Cardiac septum (tissue), 1 donor: Measurements from ENCODE around the gene ADCY9. TPM values are rescaled to one million over a fixed set of nuclear protein-coding genes. Genes with fewer than 3 reads are reported as not detected.

ENCODE experiments used
- DNase-seq: peaks from one replicate; pipeline ENCODE4 v3.0.0-alpha.2; 2020; ENCODE audit warnings: low spot score
- intact Hi-C: fragments of 100-400 bp; cut with DNase I; formaldehyde crosslinking; loops from one replicate; pipeline ENCODE4 v1.14.0; 2022
- total RNA-seq: library from RNA; stranded (reverse); fragmentation: NEBNext Ultra II Directional; extraction: Animal tissue kit (Norgen Biotek cat#: 25700); gene quantifications from one replicate; pipeline ENCODE4 v1.2.1, GENCODE V29; 2021
- donor health status: DM: no; HTN: no; CAD: no.

ADCY9 gene
- total RNA-seq, 1 donor from 2014 or later, result 44.0 TPM

DNA sequence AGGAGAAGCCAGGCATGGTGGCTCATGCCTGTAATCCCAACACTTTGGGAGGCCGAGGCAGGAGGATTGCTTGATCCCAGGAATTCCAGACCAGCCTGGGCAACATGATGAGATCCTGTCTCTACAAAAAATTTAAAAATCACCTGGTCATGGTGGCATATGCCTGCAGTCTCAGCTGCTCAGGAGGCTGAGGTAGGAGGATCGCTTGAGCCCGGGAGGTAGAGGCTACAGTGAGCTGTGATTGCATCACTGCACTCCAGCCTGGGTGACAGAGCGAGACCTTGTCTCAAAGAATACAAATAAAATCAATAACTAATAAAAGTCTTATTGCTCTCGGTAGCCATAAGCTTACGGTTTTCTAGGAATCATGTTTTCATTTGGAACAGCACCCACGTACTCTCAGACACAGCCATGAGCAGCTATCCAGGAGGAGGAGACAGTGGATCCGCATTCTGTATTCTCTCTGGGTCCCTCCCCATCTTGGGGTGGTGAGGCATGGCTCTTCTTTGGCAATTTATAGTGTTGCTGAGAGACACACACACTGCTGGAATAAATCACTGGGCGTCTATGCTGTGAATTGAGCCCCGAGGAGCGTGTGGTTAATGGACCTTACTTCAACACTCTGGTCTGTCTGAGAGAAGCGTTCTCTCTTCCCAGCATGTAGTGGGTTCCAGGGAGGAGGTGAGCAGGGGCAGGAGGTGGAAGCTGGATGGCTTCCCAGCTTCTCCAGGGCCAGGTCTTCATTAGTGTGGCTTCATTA is 8.5 kb upstream of the ADCY9 start:
- intact Hi-C loops, result no loop called here
- no peak for DNase-seq

DNA sequence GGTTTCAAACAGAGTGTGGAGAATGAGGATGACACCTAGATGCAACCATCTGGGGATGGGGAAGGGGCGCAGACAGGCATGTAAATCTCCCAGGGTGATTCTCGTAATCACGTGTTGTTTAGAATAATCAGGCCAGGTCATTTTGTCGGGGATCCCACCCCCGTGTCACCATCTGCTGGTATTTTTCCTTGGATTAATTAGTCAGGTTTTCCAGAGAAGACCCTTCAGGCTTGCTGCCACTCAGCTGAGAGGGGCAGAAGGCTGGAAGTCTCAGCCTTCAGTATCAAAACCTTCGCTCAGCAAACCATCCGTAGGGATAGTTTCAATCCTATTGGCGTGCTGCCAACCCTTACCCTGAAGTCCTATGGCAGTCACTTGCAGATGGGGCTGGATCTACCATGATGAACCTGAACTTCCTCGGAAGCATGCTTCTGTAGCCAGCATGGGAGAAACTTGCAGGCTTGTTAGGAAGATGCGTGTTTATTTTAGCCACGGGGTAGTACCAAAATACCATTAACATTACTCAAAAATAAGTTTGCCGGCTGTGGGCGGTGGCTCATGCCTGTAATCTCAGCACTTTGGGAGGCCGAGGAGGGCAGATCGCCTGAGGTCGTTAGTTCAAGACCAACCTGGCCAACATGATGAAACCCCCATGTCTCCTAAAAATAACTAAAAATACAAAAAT is 7.5 kb upstream of the ADCY9 start:
- intact Hi-C loops, result no loop called here
- no peak for DNase-seq

GRCh38 chr16:4120176-4120575 is 3.9 kb upstream of the ADCY9 start:
- intact Hi-C loops, result no loop called here
- no peak for DNase-seq

DNA sequence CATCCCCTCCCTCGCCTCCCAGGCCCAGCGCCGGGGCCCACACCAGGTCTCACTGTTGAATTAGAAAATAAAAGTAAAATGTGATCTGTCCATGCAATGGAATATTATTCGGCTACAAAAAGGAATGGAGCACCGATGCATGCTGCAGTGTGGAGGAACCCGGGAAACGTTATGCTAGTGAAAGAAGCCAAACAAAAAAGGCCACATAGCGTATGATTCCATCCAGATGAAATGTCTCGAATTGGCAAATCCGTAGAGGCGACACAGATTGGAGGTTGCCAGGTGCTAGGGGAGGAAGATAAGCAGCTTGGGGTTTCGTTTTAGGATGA is 972 bp upstream of the ADCY9 start:
- no peak for DNase-seq
- intact Hi-C loops, result loop anchor here (5.0 to 10.0 kb wide), 3 partner anchors 62 to 135 kb away; no protein-coding TSS in a partner anchor

DNA sequence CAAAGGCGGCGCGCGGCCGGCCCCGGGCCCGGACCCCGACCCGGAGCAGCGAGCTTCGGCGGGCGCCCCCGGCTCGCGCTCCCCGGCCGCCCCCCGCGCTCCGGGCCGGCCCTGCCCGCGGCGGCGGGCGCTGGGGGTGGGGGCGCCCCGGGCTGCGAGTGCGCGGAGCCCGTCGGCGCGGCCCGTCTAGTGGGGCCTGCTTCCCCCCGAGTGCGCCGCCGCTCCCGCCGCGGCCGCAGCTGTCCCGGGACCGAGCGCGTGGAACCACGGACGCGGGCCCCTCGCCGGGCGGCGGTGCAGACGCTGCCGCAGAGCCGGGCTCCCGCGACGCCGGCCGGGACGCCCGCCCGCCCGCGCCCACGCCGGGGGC is 308 bp downstream of the ADCY9 start:
- intact Hi-C loops, result loop anchor here (2.0 to 10.0 kb wide), 4 partner anchors 27 to 136 kb away; no protein-coding TSS in a partner anchor
- DNase-seq, result no peak

GRCh38 chr16:4115209-4115948 is 863 bp downstream of the ADCY9 start:
- no peak for DNase-seq
- intact Hi-C loops, result loop anchor here (2.0 to 10.0 kb wide), 4 partner anchors 27 to 137 kb away; no protein-coding TSS in a partner anchor

DNA sequence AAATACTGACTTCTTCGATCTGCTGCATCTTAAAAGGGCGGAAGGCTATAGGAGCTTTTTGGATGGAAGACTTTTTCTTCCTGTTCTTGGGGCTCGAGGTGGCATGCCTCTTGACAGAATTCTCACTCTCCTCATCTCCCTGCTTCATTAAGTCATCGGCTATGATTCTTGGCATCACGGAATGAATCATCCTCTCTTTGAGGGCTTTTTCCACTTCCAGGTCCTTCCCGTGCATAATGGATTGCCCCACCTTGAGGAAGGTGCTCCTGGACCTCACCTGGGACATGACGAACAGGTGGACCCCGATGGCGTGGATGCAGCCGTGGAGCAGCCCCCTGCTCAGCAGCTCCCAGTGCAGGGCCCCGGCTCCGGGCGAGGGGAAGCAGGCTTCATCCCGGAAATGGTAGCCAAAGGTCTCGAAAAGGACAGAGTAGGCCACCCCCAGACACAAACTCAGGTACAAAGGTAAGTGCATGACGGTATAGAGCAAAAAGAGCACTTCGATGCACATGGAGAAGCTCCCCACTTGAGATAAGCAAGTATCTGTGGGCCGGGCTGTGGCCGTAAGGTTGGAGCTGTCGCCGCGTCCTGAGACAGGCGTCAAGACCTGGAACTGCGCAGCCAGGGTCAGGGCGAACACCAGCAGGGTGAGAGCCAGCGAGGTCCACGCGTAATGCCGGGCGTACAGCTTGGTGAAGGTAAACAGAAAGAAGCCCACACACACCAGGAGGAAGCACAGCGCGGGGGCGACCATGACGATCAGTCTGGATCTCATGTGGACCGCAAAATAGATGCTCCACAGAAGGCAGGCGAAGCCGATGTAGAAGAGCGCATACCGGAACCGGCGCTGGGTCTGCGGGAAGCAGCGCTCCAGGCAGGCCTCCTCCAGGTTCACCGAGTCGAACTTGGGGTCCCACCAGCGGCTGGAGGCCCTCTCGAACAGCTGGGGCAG is 1.7 kb downstream of the ADCY9 start:
- intact Hi-C loops, result loop anchor here (2.0 to 10.0 kb wide), 4 partner anchors 26 to 138 kb away; no protein-coding TSS in a partner anchor
- DNase-seq, result no peak

DNA sequence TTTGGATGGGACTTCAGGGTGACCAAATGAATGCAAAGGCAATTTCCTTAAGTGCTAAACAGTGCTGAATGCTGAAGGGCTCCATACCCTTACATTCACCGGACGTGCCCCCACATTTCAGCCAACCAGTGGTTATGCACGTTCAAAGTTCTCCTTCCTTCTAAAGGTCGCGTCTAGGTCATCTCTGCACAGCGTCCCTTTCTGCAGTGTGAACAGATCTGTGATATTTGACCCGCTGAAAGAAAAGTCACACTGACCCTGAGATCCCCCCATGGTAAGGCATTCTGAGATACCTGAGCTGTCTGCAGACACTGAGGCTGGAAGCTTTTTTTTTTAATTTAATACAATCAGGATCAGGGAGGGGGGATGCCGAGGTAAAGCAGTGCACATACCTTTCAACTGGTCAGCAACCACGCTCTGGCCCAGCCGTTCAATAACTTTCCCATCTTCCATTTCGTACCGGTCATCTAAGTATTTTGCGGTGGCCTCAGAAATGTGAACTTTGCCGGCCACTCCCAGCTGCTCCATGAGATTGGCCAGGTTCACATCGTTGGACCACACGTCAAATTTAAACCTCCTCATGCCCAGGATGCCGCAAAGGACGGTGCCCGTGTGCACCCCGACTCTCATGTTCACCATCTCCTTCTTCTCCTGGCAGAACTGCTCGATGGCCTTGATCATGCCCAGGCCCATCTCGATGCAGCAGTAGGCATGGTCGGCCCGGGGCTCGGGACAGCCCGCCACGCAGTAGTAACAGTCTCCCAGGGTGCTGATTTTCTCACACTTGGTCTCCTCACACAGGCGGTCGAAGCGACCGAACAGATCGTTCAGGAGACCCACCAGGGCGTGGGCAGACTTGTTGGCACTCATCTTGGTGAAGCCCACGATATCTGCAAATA is 2.6 kb downstream of the ADCY9 start:
- no peak for DNase-seq
- intact Hi-C loops, result loop anchor here (2.0 to 10.0 kb wide), 2 partner anchors 25 to 59 kb away; no protein-coding TSS in a partner anchor

DNA sequence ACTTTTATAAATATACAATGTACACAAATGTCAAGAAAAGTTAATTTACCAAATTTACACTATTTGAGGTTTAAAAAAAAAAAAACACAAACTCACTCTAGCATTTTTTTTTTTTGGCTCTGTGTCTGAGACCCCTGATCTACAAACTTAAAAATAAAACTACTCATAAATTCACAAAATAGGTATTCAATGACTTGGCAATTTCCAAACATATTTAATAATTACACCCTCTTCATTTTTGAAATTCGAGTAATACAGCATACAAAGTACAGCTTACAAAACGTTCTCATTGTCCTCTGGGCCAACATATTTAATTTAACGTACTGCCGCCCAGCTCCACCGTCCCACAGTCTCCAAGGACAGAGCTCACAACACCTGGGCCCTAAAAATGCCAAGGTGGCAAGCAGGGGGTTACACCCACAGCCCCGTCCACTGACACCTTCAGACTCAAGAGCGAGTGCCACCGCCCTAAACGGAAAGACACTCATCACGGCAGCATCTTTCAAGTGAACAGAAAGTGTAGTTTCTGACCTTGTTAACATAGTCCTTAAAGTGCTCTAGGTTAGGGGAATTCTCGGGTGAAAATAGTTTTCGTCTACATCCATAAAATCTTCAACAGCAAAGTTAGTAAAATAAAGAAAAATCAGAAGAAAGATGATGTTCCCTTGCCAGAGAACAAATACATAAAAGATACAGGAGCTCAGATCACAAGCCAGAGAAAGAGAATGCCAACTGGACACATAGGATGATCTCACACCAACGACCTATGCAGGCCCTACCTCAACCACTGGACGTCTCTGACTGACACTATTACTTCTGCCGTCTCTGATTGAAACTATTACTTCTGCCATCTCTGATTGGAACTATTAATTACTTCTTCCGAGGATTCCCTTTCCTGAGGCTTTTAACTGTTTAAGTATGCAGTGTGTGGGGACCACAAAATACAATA is 4.2 kb downstream of the ADCY9 start:
- intact Hi-C loops, result loop anchor here (10.0 kb wide), 1 partner anchor 57 kb away; no protein-coding TSS in a partner anchor
- DNase-seq, result no peak

- DNase-seq, result no peak
- intact Hi-C loops, result loop anchor here (10.0 kb wide), 1 partner anchor 56 kb away; no protein-coding TSS in a partner anchor
Observed at GRCh38 chr16:4110680-4111079, 5.6 kb downstream of the ADCY9 start.

GRCh38 chr16:4110065-4110464 is 6.2 kb downstream of the ADCY9 start:
- intact Hi-C loops, result loop anchor here (10.0 kb wide), 1 partner anchor 55 kb away; no protein-coding TSS in a partner anchor
- no peak for DNase-seq

DNA sequence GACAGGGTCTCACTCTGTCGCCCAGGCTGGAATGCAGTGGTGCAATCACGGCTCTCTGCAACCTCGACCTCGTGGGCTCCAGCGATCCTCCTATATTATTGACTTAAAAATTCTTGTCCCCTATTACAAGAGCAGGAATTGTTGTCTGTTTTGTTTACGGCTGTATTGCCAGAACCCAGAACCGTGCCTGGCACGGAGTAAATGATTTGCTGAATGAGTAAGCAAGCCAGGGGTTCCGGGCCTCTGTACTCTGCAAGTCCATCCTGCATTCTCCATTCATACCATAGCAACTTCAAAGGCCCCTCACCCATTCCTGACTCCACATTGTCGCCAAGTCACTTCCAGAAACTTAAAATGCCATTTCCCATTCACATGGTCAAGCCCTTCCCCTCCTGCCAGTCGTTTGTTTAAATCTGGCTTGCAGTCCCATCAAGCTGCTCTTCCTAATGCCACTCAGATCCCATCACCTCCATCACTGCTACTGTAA is 6.9 kb downstream of the ADCY9 start:
- DNase-seq, result no peak
- intact Hi-C loops, result no loop called here

DNA sequence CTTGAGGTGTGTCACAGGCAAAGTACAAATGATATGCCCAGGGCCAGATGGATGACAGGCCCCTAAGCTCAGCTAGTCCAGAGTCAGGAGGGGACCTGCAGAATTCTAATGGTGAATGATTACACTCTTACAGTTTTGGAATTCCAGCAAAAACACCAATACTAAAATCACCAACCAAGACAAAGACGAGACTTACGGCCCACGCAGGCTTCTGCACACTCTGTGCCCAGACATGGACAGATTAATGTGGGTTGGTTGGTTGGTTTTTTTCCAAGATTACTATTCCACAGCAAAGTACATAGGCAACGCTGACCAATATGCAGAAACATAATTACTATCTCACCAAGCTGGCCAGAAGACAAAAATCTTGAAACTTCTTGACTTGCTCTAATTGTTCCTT is 9.7 kb downstream of the ADCY9 start:
- intact Hi-C loops, result no loop called here
- no peak for DNase-seq

GRCh38 chr16:4105848-4106247 is 10.4 kb downstream of the ADCY9 start:
- intact Hi-C loops, result no loop called here
- no peak for DNase-seq

- intact Hi-C loops, result no loop called here
Observed at GRCh38 chr16:4103745-4104144, 12.5 kb downstream of the ADCY9 start.

GRCh38 chr16:4101421-4102219 is 14.6 kb downstream of the ADCY9 start:
- intact Hi-C loops, result no loop called here
- peak; percentile 54 for DNase-seq

More at GRCh38 chr16:4103745-4104144, 12.5 kb downstream of the ADCY9 start:
- no peak for DNase-seq
